SK-N-SH (cell line): Measurements from ENCODE around the gene FGF7. TPM values are rescaled to one million over a fixed set of nuclear protein-coding genes. Genes with fewer than 3 reads are reported as not detected.

ENCODE experiments used
- CTCF ChIA-PET: fragments of 300-600, 350-600 bp; formaldehyde crosslinking; extraction: SDS; loops from one replicate; lab custom pipeline; 2021; lab: Yijun Ruan, JAX
- POLR2A ChIA-PET: fragments of 350-600 bp; sonication (Branson Sonifier 250); formaldehyde crosslinking; extraction: SDS; loops from one replicate; lab custom pipeline; 2020; ENCODE audit warnings: antibody characterized with exemption, inconsistent platforms; lab: Yijun Ruan, JAX
- DNase-seq: peaks from one replicate; pipeline ENCODE4 v3.0.0; 2012
- H2AFZ ChIP-seq: fragments of 200-600 bp; sonication (generic); 2 replicates; pipeline ENCODE4 v1.8.1; 2016; ENCODE audit warnings: antibody characterized with exemption, mild to moderate bottlenecking, low read depth
- H3F3A ChIP-seq: fragments of 200-600 bp; sonication (generic); replicated peaks from 2 replicates; pipeline ENCODE3; 2016; ENCODE audit warnings: antibody characterized with exemption, mild to moderate bottlenecking; ENCODE audit not compliant: insufficient read depth
- H3K27ac ChIP-seq, 2 experiments: fragments of 200-500 bp in 1 of 2; fragments of 200-600 bp in 1 of 2; sonication (Bioruptor generic) in 1 of 2; sonication (generic), shearing (Covaris generic) in 1 of 2; 2 replicates each; pipeline versions ENCODE4 v1.5.1 to v1.6.1; 2014 to 2016; ENCODE audit warnings: low read depth in 2 of 2, inconsistent platforms in 1 of 2, low read length in 1 of 2, mild to moderate bottlenecking in 1 of 2, mixed read lengths in 1 of 2
- H3K27me3 ChIP-seq: fragments of 200-600 bp; sonication (generic), shearing (Covaris generic); 2 replicates; pipeline ENCODE4 v1.6.1; 2016; ENCODE audit warnings: mixed run types; ENCODE audit not compliant: insufficient read depth
- H3K36me3 ChIP-seq, 2 experiments: fragments of 200-500 bp in 1 of 2; fragments of 200-600 bp in 1 of 2; sonication (Bioruptor generic) in 1 of 2; sonication (generic) in 1 of 2; replicated peaks in 1 of 2; 2 replicates each; pipeline versions ENCODE3 to v1.5.1; 2014 to 2016; ENCODE audit warnings: low read length in 1 of 2, mild to moderate bottlenecking in 1 of 2; ENCODE audit not compliant: insufficient read depth in 2 of 2, control insufficient read depth in 1 of 2
- H3K4me1 ChIP-seq, 2 experiments: fragments of 200-500 bp in 1 of 2; fragments of 200-600 bp in 1 of 2; sonication (Bioruptor generic) in 1 of 2; sonication (generic), shearing (Covaris generic) in 1 of 2; 2 replicates each; pipeline versions ENCODE4 v1.5.1 to v1.6.1; 2014 to 2016; ENCODE audit warnings: low read depth in 1 of 2, low read length in 1 of 2, mixed run types in 1 of 2; ENCODE audit not compliant: insufficient read depth in 2 of 2, control insufficient read depth in 1 of 2
- H3K4me2 ChIP-seq: fragments of 200-600 bp; sonication (generic), shearing (Covaris generic); 2 replicates; pipeline ENCODE4 v1.6.1; 2017; ENCODE audit warnings: mixed run types
- H3K4me3 ChIP-seq, 2 experiments: fragments of 200-500 bp in 1 of 2; fragments of 200-600 bp in 1 of 2; sonication (Bioruptor generic) in 1 of 2; sonication (generic), shearing (Covaris generic) in 1 of 2; 2 replicates each; pipeline versions ENCODE4 v1.5.1 to v1.8.1; 2014 to 2016; ENCODE audit warnings: low read depth in 2 of 2, inconsistent platforms in 1 of 2, low read length in 1 of 2, mild to moderate bottlenecking in 1 of 2, mixed read lengths in 1 of 2, moderate library complexity in 1 of 2
- H3K79me2 ChIP-seq: fragments of 200-600 bp; sonication (generic); 2 replicates; pipeline ENCODE4 v1.8.1; 2017; ENCODE audit warnings: mild to moderate bottlenecking; ENCODE audit not compliant: insufficient read depth
- H3K9ac ChIP-seq: fragments of 200-600 bp; sonication (generic); 2 replicates; pipeline ENCODE4 v1.6.1; 2017; ENCODE audit warnings: mixed run types
- H3K9me2 ChIP-seq: fragments of 200-600 bp; sonication (generic); 2 replicates; pipeline ENCODE4 v1.6.1; 2017; ENCODE audit warnings: mixed run types
- H3K9me3 ChIP-seq: fragments of 200-600 bp; sonication (generic); 2 replicates; pipeline ENCODE4 v1.6.1; 2017; ENCODE audit warnings: mixed run types, mild to moderate bottlenecking, moderate library complexity
- H4K20me1 ChIP-seq: fragments of 200-600 bp; sonication (generic); 2 replicates; pipeline ENCODE4 v1.6.1; 2017; ENCODE audit warnings: mild to moderate bottlenecking, mixed run types; ENCODE audit not compliant: insufficient read depth
- ELF1 ChIP-seq: IDR thresholded peaks from 2 replicates; pipeline ENCODE4 v1.4.0; 2012
- GABPA ChIP-seq: IDR thresholded peaks from 2 replicates; pipeline ENCODE4 v1.4.0; 2012; ENCODE audit warnings: low read depth, mild to moderate bottlenecking
- GATA2 ChIP-seq: sonication (generic); formaldehyde crosslinking; IDR thresholded peaks from 2 replicates; pipeline ENCODE4 v1.5.0; 2020; ENCODE audit warnings: mild to moderate bottlenecking, missing genetic modification reagents
- IRF3 ChIP-seq: fragments of 150-350 bp; IDR thresholded peaks from 2 replicates; pipeline ENCODE4 v1.6.1; 2016; ENCODE audit warnings: mild to moderate bottlenecking, low read depth, low read length
- JUND ChIP-seq: IDR thresholded peaks from 2 replicates; pipeline ENCODE4 v1.4.0; 2012
- MAX ChIP-seq: IDR thresholded peaks from 2 replicates; pipeline ENCODE4 v1.4.0; 2012; ENCODE audit warnings: low read depth
- NRF1 ChIP-seq: IDR thresholded peaks from 2 replicates; pipeline ENCODE4 v1.6.1; 2012; ENCODE audit warnings: low read depth, mild to moderate bottlenecking, low read length
- PBX3 ChIP-seq: IDR thresholded peaks from 2 replicates; pipeline ENCODE4; 2012
- POLR2AphosphoS5 ChIP-seq: IDR thresholded peaks from 2 replicates; pipeline ENCODE4 v1.6.1; 2012; ENCODE audit warnings: low read depth, low read length
- RCOR1 ChIP-seq: fragments of 150-350 bp; IDR thresholded peaks from 2 replicates; pipeline ENCODE4 v1.6.1; 2017; ENCODE audit warnings: antibody characterized with exemption, low read length
- REST ChIP-seq: IDR thresholded peaks from 2 replicates; pipeline ENCODE4 v1.6.1; 2012; ENCODE audit warnings: mild to moderate bottlenecking, low read depth, low read length, moderate library complexity
- RFX5 ChIP-seq: IDR thresholded peaks from 2 replicates; pipeline ENCODE4 v1.6.1; 2012; ENCODE audit warnings: mild to moderate bottlenecking, improper control_type of control experiment, low read length
- RXRA ChIP-seq: IDR thresholded peaks from 2 replicates; pipeline ENCODE4 v1.4.0; 2012; ENCODE audit warnings: low read depth, mild to moderate bottlenecking, borderline replicate concordance
- SMC3 ChIP-seq: IDR thresholded peaks from 2 replicates; pipeline ENCODE4 v1.6.1; 2012; ENCODE audit warnings: low read depth, low read length, improper control_type of control experiment
- TCF12 ChIP-seq: IDR thresholded peaks from 2 replicates; pipeline ENCODE4 v1.4.0; 2012
- USF1 ChIP-seq: IDR thresholded peaks from 2 replicates; pipeline ENCODE4 v1.4.0; 2012; ENCODE audit warnings: low read depth, borderline replicate concordance
- USF2 ChIP-seq: fragments of 150-350 bp; IDR thresholded peaks from 2 replicates; pipeline ENCODE4 v1.6.1; 2017; ENCODE audit warnings: antibody characterized with exemption, low read length, low read depth, borderline replicate concordance
- WGBS: methylation state at CpG from one replicate; pipeline ENCODE4 v1.1.6; 2017; ENCODE audit warnings: low lambda C conversion rate; 5-methylcytosine and 5-hydroxymethylcytosine counted together
- polyA plus RNA-seq, 3 experiments: library from polyadenylated mRNA; depleted of rRNA; stranded (reverse); fragments of >200 nt; gene quantifications; 2 replicates each; pipeline ENCODE4 v1.2.3, GENCODE V29; 2012

Gene FGF7
- polyA plus RNA-seq, 1 of the 3 experiments (the other 2 are of a cell fraction) = 0.25 TPM

GRCh38 chr15:49436751-49437150, 13.7 kb downstream of the FGF7 start:
- Histone ChIP-seq H3K4me2 (no peak overlapping the region), H4K20me1 (no peaks in the 10 kb centered on the region), H3F3A (no peaks in the 10 kb centered on the region), H3K4me1 (no peaks in the 10 kb centered on the region), H3K9me3 (no peaks in the 10 kb centered on the region), H3K4me3 (no peak overlapping the region), H3K79me2 (no peaks in the 10 kb centered on the region), H3K36me3 (no peaks in the 10 kb centered on the region), H3K9ac (no peak overlapping the region), H3K9me2 (no peaks in the 10 kb centered on the region), H3K27me3 (no peaks in the 10 kb centered on the region), H3K27ac (no peak overlapping the region), H2AFZ (no peak overlapping the region)
- ChIA-PET POLR2A (no interaction called here), CTCF (interaction anchor here (1.0 kb wide), 1 partner anchor 8 kb away, joined by 3 read pairs; no protein-coding TSS in a partner anchor)
- WGBS = 97% methylated on average over 2 of the region's 2 CpGs
- TF ChIP-seq POLR2AphosphoS5 (no peak), USF1 (no peak), TCF12 (no peak), PBX3 (no peak), GATA2 (CRISPR knock-in tag) (no peak), NRF1 (no peak), IRF3 (no peak), RFX5 (no peak), ELF1 (no peak), USF2 (no peak), RCOR1 (no peak), SMC3 (no peak), JUND (no peak), RXRA (no peak), MAX (no peak), REST (no peak), GABPA (no peak)
- no peak for DNase-seq
